Measurements from ENCODE around the gene ULK4. TPM values are rescaled to one million over a fixed set of nuclear protein-coding genes. Genes with fewer than 3 reads are reported as not detected.

ULK4 gene
- total RNA-seq, 1 donor = 42.5 TPM

GRCh38 chr3:41324156-41324475 lies 637.8 kb downstream of the ULK4 start:
- Histone ChIP-seq H3K27me3 (ENCODE audit: insufficient read depth, low read length) (no peaks in the 10 kb centered on the region), H3K4me1 (ENCODE audit: insufficient read depth, low read length) (no peaks in the 10 kb centered on the region), H3K4me3 (ENCODE audit: low read length) (no peak overlapping the region), H3K9me3 (ENCODE audit: low read depth, low read length) (no peaks in the 10 kb centered on the region)

GRCh38 chr3:41323467-41324155 lies 638.3 kb downstream of the ULK4 start:
- Histone ChIP-seq H3K4me3 (ENCODE audit: low read length) (no peak overlapping the region), H3K9me3 (ENCODE audit: low read depth, low read length) (no peaks in the 10 kb centered on the region), H3K4me1 (ENCODE audit: insufficient read depth, low read length) (no peaks in the 10 kb centered on the region), H3K27me3 (ENCODE audit: insufficient read depth, low read length) (no peaks in the 10 kb centered on the region)

GRCh38 chr3:41321642-41321980 lies 640.3 kb downstream of the ULK4 start:
- Histone ChIP-seq H3K9me3 (ENCODE audit: low read depth, low read length) (no peaks in the 10 kb centered on the region), H3K4me3 (ENCODE audit: low read length) (no peak overlapping the region), H3K27me3 (ENCODE audit: insufficient read depth, low read length) (no peaks in the 10 kb centered on the region), H3K4me1 (ENCODE audit: insufficient read depth, low read length) (no peaks in the 10 kb centered on the region)

GRCh38 chr3:41320953-41321641 lies 640.8 kb downstream of the ULK4 start:
- Histone ChIP-seq H3K4me3 (ENCODE audit: low read length) (no peak overlapping the region), H3K9me3 (ENCODE audit: low read depth, low read length) (no peaks in the 10 kb centered on the region), H3K27me3 (ENCODE audit: insufficient read depth, low read length) (no peaks in the 10 kb centered on the region), H3K4me1 (ENCODE audit: insufficient read depth, low read length) (no peaks in the 10 kb centered on the region)

GRCh38 chr3:41318520-41318919 lies 643.4 kb downstream of the ULK4 start:
- H3K9me3 ChIP-seq (ENCODE audit: low read depth, low read length) = no peaks in the 10 kb centered on the region
- no peak overlapping the region for H3K4me3 ChIP-seq (ENCODE audit: low read length)
- no peaks in the 10 kb centered on the region for H3K4me1 ChIP-seq (ENCODE audit: insufficient read depth, low read length)
- no peaks in the 10 kb centered on the region for H3K27me3 ChIP-seq (ENCODE audit: insufficient read depth, low read length)

GRCh38 chr3:41317718-41318117 lies 644.2 kb downstream of the ULK4 start:
- Histone ChIP-seq H3K4me1 (ENCODE audit: insufficient read depth, low read length) (no peaks in the 10 kb centered on the region), H3K4me3 (ENCODE audit: low read length) (no peak overlapping the region), H3K27me3 (ENCODE audit: insufficient read depth, low read length) (no peaks in the 10 kb centered on the region), H3K9me3 (ENCODE audit: low read depth, low read length) (no peaks in the 10 kb centered on the region)

- no peaks in the 10 kb centered on the region for H3K4me1 ChIP-seq (ENCODE audit: insufficient read depth, low read length)
- no peaks in the 10 kb centered on the region for H3K9me3 ChIP-seq (ENCODE audit: low read depth, low read length)
- no peak overlapping the region for H3K4me3 ChIP-seq (ENCODE audit: low read length)
- no peaks in the 10 kb centered on the region for H3K27me3 ChIP-seq (ENCODE audit: insufficient read depth, low read length)
Measured at GRCh38 chr3:41317298-41317697, 644.6 kb downstream of the ULK4 start.

- Histone ChIP-seq H3K4me3 (ENCODE audit: low read length) (no peak overlapping the region), H3K9me3 (ENCODE audit: low read depth, low read length) (no peaks in the 10 kb centered on the region), H3K4me1 (ENCODE audit: insufficient read depth, low read length) (no peaks in the 10 kb centered on the region), H3K27me3 (ENCODE audit: insufficient read depth, low read length) (no peaks in the 10 kb centered on the region)
Measured at GRCh38 chr3:41315126-41315525, 646.8 kb downstream of the ULK4 start.

- no peaks in the 10 kb centered on the region for H3K27me3 ChIP-seq (ENCODE audit: insufficient read depth, low read length)
Measured at GRCh38 chr3:41308119-41308518, 653.8 kb downstream of the ULK4 start.

GRCh38 chr3:41307065-41307464 lies 654.8 kb downstream of the ULK4 start:
- no peaks in the 10 kb centered on the region for H3K4me1 ChIP-seq (ENCODE audit: insufficient read depth, low read length)
- H3K4me3 ChIP-seq (ENCODE audit: low read length) = no peak overlapping the region
- H3K9me3 ChIP-seq (ENCODE audit: low read depth, low read length) = no peaks in the 10 kb centered on the region
- H3K27me3 ChIP-seq (ENCODE audit: insufficient read depth, low read length) = no peaks in the 10 kb centered on the region

More at GRCh38 chr3:41308119-41308518, 653.8 kb downstream of the ULK4 start:
- Histone ChIP-seq H3K9me3 (ENCODE audit: low read depth, low read length) (no peaks in the 10 kb centered on the region), H3K4me1 (ENCODE audit: insufficient read depth, low read length) (no peaks in the 10 kb centered on the region), H3K4me3 (ENCODE audit: low read length) (no peak overlapping the region)

GRCh38 chr3:41304593-41304992 lies 657.3 kb downstream of the ULK4 start:
- Histone ChIP-seq H3K9me3 (ENCODE audit: low read depth, low read length) (no peaks in the 10 kb centered on the region), H3K4me3 (ENCODE audit: low read length) (no peak overlapping the region), H3K4me1 (ENCODE audit: insufficient read depth, low read length) (no peaks in the 10 kb centered on the region), H3K27me3 (ENCODE audit: insufficient read depth, low read length) (no peaks in the 10 kb centered on the region)

- no peak overlapping the region for H3K4me3 ChIP-seq (ENCODE audit: low read length)
- no peaks in the 10 kb centered on the region for H3K9me3 ChIP-seq (ENCODE audit: low read depth, low read length)
- H3K27me3 ChIP-seq (ENCODE audit: insufficient read depth, low read length) = no peaks in the 10 kb centered on the region
- H3K4me1 ChIP-seq (ENCODE audit: insufficient read depth, low read length) = no peaks in the 10 kb centered on the region
Measured at GRCh38 chr3:41302295-41302694, 659.6 kb downstream of the ULK4 start.

- Histone ChIP-seq H3K9me3 (ENCODE audit: low read depth, low read length) (no peaks in the 10 kb centered on the region), H3K4me3 (ENCODE audit: low read length) (no peak overlapping the region), H3K27me3 (ENCODE audit: insufficient read depth, low read length) (no peaks in the 10 kb centered on the region), H3K4me1 (ENCODE audit: insufficient read depth, low read length) (no peaks in the 10 kb centered on the region)
Measured at GRCh38 chr3:41301548-41301947, 660.4 kb downstream of the ULK4 start.

- no peaks in the 10 kb centered on the region for H3K27me3 ChIP-seq (ENCODE audit: insufficient read depth, low read length)
- H3K4me1 ChIP-seq (ENCODE audit: insufficient read depth, low read length) = no peaks in the 10 kb centered on the region
- no peaks in the 10 kb centered on the region for H3K9me3 ChIP-seq (ENCODE audit: low read depth, low read length)
- no peak overlapping the region for H3K4me3 ChIP-seq (ENCODE audit: low read length)
Measured at GRCh38 chr3:41299036-41299435, 662.9 kb downstream of the ULK4 start.

GRCh38 chr3:41297750-41298149 lies 664.2 kb downstream of the ULK4 start:
- no peaks in the 10 kb centered on the region for H3K4me1 ChIP-seq (ENCODE audit: insufficient read depth, low read length)
- no peaks in the 10 kb centered on the region for H3K27me3 ChIP-seq (ENCODE audit: insufficient read depth, low read length)
- H3K9me3 ChIP-seq (ENCODE audit: low read depth, low read length) = no peaks in the 10 kb centered on the region
- H3K4me3 ChIP-seq (ENCODE audit: low read length) = no peak overlapping the region

- no peaks in the 10 kb centered on the region for H3K27me3 ChIP-seq (ENCODE audit: insufficient read depth, low read length)
- H3K4me1 ChIP-seq (ENCODE audit: insufficient read depth, low read length) = no peaks in the 10 kb centered on the region
- no peak overlapping the region for H3K4me3 ChIP-seq (ENCODE audit: low read length)
Measured at GRCh38 chr3:41296556-41296955, 665.3 kb downstream of the ULK4 start.

More at GRCh38 chr3:41296556-41296955, 665.3 kb downstream of the ULK4 start:
- no peaks in the 10 kb centered on the region for H3K9me3 ChIP-seq (ENCODE audit: low read depth, low read length)

All from mononuclear cell (primary cell).